ENCODE measurements around the gene ETS2.

ETS2 gene

DNA sequence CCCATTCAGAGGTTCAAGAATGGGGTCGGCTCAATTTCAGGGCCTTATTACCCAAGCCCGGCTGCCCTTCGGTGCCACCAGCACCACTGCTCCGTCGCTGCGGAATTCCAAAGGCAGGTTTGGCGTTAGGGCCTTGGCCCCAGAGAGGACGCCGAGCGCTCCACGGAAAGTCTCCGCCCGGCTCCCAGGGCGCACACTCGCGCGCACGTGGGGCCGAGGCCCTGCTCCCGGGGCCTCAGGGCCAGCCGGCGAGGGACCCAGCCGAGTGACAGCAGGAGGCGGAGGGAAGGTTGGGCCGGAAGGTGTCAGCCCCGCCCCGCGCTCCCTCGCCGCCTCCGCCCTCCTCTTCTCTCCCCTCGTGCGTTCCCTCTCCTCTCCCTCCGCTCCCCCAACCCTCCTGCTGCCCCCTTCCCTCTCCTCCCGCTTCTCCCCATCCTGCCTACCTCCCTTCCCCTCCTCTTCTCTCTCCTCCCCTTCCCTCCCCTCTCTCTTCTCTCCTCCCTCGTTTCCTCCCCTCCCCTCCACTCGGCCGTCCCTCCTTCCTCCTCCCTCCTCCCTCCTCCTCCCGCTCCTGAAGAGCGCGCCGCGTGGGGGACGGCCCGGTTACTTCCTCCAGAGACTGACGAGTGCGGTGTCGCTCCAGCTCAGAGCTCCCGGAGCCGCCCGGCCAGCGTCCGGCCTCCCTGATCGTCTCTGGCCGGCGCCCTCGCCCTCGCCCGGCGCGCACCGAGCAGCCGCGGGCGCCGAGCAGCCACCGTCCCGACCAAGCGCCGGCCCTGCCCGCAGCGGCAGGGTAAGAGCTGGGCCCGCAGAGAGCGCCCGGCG is at the start of gene ETS2:
ETS2 (plus strand) TSS at position 602 of the 825 bp plus-strand sequence. CDS start 4,106 bp downstream, outside the sequence.
- TF ChIP-seq, protein P1, sequence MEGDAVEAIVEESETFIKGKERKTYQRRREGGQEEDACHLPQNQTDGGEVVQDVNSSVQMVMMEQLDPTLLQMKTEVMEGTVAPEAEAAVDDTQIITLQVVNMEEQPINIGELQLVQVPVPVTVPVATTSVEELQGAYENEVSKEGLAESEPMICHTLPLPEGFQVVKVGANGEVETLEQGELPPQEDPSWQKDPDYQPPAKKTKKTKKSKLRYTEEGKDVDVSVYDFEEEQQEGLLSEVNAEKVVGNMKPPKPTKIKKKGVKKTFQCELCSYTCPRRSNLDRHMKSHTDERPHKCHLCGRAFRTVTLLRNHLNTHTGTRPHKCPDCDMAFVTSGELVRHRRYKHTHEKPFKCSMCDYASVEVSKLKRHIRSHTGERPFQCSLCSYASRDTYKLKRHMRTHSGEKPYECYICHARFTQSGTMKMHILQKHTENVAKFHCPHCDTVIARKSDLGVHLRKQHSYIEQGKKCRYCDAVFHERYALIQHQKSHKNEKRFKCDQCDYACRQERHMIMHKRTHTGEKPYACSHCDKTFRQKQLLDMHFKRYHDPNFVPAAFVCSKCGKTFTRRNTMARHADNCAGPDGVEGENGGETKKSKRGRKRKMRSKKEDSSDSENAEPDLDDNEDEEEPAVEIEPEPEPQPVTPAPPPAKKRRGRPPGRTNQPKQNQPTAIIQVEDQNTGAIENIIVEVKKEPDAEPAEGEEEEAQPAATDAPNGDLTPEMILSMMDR (conservative IDR thresholded peaks at IDR 0.05; ENCODE audit: low read length), result no peak
- peak; percentile 87 for DNase-seq (ENCODE audit: low read depth)
- peak within 1 kb of the TSS; percentile 73 for H3K4me3 ChIP-seq (ENCODE audit: low read length)

DNA sequence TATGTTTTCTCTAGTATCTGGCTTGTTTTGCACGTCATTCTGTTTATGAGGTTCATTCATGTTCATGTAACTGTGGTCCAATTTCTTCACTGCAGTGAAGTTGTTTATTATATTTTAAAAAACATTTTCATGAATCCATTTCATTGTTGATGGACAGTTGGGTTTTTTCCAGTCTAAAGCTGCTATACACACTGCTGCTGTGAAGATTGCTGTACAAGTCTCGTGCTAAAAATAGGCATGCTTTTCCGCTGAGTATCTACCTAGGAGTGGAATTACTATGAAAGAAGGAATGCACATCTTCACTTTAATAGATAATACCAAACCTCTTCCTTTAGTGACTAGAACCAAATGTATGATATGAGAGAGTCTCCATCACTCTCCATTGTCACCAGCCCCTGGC is 49.0 kb upstream of the ETS2 start:
- TF ChIP-seq, protein P1 (conservative IDR thresholded peaks at IDR 0.05; ENCODE audit: low read length), result no peak
- H3K4me3 ChIP-seq (ENCODE audit: low read length), result no peak overlapping the region
- peak; percentile 79 for DNase-seq (ENCODE audit: low read depth)

DNA sequence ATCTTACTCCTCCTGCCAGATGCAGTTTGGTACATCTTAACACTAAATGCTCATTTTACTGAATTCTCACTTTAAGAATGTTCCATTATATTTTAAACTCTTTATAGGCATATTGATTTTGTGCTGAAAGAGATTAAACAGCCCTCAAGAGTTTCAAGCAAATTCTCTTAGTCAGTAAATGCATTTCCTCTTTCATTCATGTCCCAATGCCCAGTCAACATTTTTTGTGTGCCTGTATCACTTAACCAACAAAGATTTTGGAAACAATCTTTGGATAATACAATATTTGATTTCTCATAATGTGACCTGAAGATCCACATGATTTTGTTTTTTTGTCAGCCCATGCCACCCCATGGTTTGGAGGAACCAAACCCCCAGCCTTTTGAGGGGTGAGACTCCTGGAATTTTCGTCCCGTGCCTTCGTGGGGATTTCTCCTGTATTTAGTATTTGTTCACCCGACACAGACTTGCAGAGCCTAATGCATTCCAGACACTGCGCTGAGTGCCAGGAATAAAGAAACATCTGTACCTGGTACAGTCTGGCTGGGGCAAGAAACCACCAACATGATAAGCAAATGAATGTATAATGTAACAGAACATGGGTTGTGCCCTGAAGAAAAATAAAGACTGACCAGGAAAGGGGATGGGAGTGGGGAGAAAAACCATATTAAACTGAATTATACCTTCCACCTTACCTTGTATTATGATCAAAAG is 47.1 kb upstream of the ETS2 start:
- TF ChIP-seq, protein P1 (conservative IDR thresholded peaks at IDR 0.05; ENCODE audit: low read length), result no peak
- DNase-seq (ENCODE audit: low read depth), result no peak
- no peak overlapping the region for H3K4me3 ChIP-seq (ENCODE audit: low read length)

DNA sequence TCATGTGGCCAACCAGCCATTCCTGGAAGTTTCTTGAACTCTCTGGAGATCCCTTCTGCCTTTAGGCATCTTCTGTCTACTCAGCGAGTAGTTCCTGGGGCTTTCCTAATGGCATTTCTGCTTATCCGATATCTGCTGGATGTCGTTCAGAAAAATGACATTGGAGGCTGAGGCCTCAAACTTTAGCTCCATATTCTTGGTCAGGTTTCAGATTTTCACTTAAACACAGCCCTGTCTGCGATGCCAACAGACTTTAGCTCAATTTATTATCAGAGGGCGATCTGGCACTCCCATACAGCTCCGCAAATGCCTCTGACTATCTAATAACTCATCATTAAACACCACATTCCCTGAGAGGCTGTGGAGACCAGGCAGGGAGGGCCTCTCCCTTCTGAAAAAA is 46.3 kb upstream of the ETS2 start:
- DNase-seq (ENCODE audit: low read depth), result no peak
- TF ChIP-seq, protein P1 (conservative IDR thresholded peaks at IDR 0.05; ENCODE audit: low read length), result no peak
- no peak overlapping the region for H3K4me3 ChIP-seq (ENCODE audit: low read length)

DNA sequence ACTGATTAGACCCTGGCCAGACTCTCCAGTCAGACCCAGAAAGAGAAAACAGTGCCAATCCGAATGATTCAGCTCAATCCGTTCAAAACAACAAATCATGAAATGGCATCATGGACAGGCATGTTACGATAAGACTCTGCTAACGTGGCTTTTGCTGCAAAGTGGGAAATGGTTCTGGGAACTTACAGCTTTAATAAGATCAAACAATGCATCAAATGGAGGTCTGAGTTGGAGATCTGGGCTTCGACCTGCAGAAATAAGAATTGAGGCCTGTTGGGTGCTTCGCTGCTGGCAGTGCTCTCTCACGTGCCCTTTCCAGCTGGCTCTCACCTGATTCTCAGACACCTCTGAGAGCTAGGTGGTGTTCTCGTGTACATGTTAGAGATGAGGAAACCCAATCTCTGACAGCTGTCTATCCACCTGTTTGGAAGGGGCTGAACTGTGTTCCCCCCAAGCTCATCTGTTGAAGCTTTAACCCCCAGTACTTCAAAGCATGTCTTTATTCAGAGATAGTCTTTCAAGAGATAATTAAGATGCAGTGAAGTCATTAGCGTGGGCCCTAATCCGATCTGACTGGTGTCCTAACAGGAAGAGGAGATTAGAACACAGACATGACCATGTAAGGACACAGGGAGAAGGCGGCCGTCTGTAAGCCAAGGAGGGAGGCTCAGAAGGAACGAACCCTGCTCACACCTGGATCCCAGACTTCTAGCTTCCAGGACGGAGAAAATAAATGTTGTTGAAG is 45.5 kb upstream of the ETS2 start:
- H3K4me3 ChIP-seq (ENCODE audit: low read length), result no peak overlapping the region
- TF ChIP-seq, protein P1 (conservative IDR thresholded peaks at IDR 0.05; ENCODE audit: low read length), result no peak
- no peak for DNase-seq (ENCODE audit: low read depth)

- DNase-seq (ENCODE audit: low read depth), result no peak
- H3K4me3 ChIP-seq (ENCODE audit: low read length), result no peak overlapping the region
- TF ChIP-seq, protein P1 (conservative IDR thresholded peaks at IDR 0.05; ENCODE audit: low read length), result no peak
Measured at GRCh38 chr21:38760762-38761155, 45.0 kb upstream of the ETS2 start.

Measured in AG10803 (cell line).